ENCODE measurements around the gene S100A12.

S100A12 gene

GRCh38 chr1:153355445-153356071, 19.9 kb downstream of the S100A12 start:
- in situ Hi-C loops (cut with HindIII; ENCODE audit: low pct_ligation_motif_present, low sequenced_read_pairs): loop anchor here (25.0 kb wide), 1 partner anchor 132 kb away; no protein-coding TSS in a partner anchor
- Histone ChIP-seq H3K4me3 (ENCODE audit: low read depth, low read length) (no peak overlapping the region), H3K27ac (no peak overlapping the region), H3K36me3 (replicated peaks) (no peaks in the 10 kb centered on the region), H3K27me3 (replicated peaks) (peaks cover 3% of the 10 kb centered on the region)
- TF ChIP-seq CTCF (IDR thresholded peaks at IDR 0.05; ENCODE audit: low read depth, low read length, missing control alignments): peak; percentile 70
- peak; percentile 18 for DNase-seq

GRCh38 chr1:153354515-153355193, 20.8 kb downstream of the S100A12 start:
- peaks cover 3% of the 10 kb centered on the region for H3K27me3 ChIP-seq (replicated peaks)
- no peak for DNase-seq
- no peaks in the 10 kb centered on the region for H3K36me3 ChIP-seq (replicated peaks)
- in situ Hi-C loops (cut with HindIII; ENCODE audit: low pct_ligation_motif_present, low sequenced_read_pairs): loop anchor here (25.0 kb wide), 1 partner anchor 133 kb away; no protein-coding TSS in a partner anchor
- TF ChIP-seq CTCF (IDR thresholded peaks at IDR 0.05; ENCODE audit: low read depth, low read length, missing control alignments): peak; percentile 9
- no peak overlapping the region for H3K27ac ChIP-seq
- H3K4me3 ChIP-seq (ENCODE audit: low read depth, low read length): no peak overlapping the region

- TF ChIP-seq CTCF (IDR thresholded peaks at IDR 0.05; ENCODE audit: low read depth, low read length, missing control alignments): peak; percentile 63
- Histone ChIP-seq H3K27ac (no peak overlapping the region), H3K36me3 (replicated peaks) (no peaks in the 10 kb centered on the region), H3K27me3 (replicated peaks) (peaks cover 3% of the 10 kb centered on the region), H3K4me3 (ENCODE audit: low read depth, low read length) (no peak overlapping the region)
- in situ Hi-C loops (cut with HindIII; ENCODE audit: low pct_ligation_motif_present, low sequenced_read_pairs): loop anchor here (25.0 kb wide), 1 partner anchor 134 kb away; no protein-coding TSS in a partner anchor
- DNase-seq: no peak
These were observed 22.0 kb downstream of the S100A12 start for GRCh38 chr1:153353226-153353947.

DNA sequence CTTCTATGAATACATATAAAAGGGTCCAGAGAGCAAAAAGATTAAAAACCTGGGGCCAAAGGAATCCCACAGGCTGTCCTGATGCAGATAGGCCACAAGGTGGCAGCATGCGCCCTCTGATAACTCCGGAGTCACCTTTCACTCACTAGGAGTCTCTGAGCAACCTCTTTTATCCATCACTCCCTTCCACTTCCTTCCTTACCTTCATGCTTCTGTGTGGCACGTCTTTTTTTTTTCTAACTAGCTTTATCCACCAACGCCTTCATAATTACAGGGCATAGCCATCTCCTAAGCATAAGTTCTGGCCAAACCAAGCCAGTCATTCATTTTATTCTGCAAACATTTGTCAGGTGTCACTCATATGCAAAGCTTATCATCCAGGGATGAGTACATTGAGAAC, 22.9 kb downstream of the S100A12 start:
- H3K27me3 ChIP-seq (replicated peaks): peaks cover 3% of the 10 kb centered on the region
- H3K36me3 ChIP-seq (replicated peaks): no peaks in the 10 kb centered on the region
- H3K4me3 ChIP-seq (ENCODE audit: low read depth, low read length): no peak overlapping the region
- peak; percentile 58 for DNase-seq
- peak; percentile 92 for TF ChIP-seq CTCF (IDR thresholded peaks at IDR 0.05; ENCODE audit: low read depth, low read length, missing control alignments)
- H3K27ac ChIP-seq: no peak overlapping the region
- in situ Hi-C loops (cut with HindIII; ENCODE audit: low pct_ligation_motif_present, low sequenced_read_pairs): loop anchor here (25.0 kb wide), 1 partner anchor 135 kb away; no protein-coding TSS in a partner anchor

DNA sequence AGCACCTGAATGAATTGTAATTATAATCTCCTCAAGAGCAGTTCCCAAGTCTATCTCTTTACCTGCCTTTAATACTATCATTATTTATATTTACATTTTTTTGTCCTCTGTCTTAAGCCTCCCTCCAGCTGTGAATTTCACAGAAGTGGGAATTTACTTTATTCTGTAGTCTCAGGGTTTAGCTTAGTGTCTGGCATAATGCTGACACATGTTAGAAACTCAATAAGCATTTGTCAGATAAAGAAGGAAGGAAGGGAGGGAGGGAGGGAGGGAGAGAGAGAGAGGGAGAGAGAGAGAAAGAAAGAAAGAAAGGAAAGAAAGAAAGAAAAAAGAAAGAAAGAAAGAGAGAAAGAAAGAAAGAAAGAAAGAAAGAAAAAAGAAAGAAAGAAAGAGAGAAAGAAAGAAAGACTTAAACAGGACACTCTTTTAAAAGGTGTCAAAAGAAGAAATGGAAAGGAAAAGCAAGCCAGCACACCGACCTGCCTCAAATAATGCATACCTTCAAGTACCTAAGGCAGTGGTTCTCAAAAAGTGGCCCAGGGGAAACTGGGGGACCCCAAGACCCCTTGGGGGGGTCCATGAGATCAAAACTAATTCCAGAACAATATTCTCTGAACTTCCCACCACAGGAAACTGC, 25.0 kb downstream of the S100A12 start:
- H3K27ac ChIP-seq: no peak overlapping the region
- no peaks in the 10 kb centered on the region for H3K36me3 ChIP-seq (replicated peaks)
- H3K4me3 ChIP-seq (ENCODE audit: low read depth, low read length): no peak overlapping the region
- no peak for DNase-seq
- in situ Hi-C loops (cut with HindIII; ENCODE audit: low pct_ligation_motif_present, low sequenced_read_pairs): loop anchor here (25.0 kb wide), 1 partner anchor 137 kb away; no protein-coding TSS in a partner anchor
- TF ChIP-seq CTCF (IDR thresholded peaks at IDR 0.05; ENCODE audit: low read depth, low read length, missing control alignments): no peak
- H3K27me3 ChIP-seq (replicated peaks): no peaks in the 10 kb centered on the region
